Measurements from ENCODE around the gene PPTC7.
"Not testable (repeated sequence)": the region's sequence is repeated elsewhere in the genome, so short reads cannot be mapped to it uniquely, and the experiment has no call there.

PPTC7 gene

DNA sequence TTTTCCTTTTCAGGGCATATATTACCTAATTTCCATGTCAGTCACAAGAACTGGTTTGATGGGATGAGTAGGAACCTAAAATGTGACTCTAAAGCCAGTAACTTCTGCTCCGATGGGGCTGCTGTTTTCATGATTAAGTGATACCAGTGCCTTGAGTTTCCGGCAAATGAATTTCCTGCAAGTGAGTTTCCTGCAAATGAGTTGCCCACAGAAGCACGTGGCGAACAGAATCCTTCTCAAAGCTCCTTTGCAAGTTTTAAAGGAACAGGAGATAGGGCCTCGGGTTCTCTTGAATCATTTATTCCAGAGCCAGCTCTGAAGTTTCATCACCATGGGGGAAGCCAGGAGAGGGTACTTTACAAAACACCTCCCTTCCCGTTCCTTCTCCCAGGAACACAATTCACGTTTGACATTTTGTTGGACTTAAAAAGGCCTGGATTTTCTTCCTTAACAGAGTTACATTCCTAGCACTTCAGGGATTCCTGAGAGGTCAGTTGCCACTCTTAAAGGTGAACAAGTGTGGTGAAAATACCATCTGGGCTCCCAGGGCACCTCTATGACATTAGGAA is 2.2 kb upstream of the PPTC7 start:
- no peak for DNase-seq (ENCODE audit: low spot score)

GRCh38 chr12:110582276-110583136 is 612 bp downstream of the PPTC7 start:
- peak; percentile 57 for DNase-seq (ENCODE audit: low spot score)

- DNase-seq (ENCODE audit: low spot score), result no peak
Observed at GRCh38 chr12:110581931-110582275, 1.2 kb downstream of the PPTC7 start.

DNA sequence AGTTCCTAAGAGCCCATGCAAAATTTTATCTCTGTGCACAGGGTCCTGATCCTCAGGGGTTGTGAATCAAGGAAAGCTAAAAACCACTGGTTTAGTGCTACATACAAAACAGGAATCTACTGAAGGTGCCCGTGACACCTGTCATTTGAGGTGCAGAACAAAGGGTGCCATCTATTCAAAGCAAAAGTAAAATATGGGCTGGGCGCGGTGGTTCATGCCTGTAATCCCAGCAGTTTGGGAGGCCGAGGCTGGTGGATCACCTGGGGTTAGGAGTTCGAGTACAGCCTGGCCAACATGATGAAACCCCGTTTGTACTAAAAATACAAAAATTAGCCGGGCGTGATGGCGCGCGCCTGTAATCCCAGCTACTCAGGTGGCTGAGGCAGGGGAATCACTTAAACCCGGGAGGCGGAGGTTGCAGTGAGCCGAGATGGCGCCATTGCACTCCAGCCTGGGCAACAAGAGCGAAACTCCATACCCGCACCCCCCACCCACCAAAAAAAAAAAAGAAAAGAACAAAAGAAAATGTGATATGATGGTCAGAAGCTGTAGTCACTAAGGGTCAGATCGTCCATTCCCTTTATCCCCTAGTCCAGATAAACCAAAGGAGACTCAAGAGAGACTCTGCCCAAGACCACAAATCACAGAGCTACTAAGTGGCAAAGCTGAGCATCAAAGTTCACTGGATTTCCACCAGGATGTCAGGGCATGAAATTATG is 3.4 kb downstream of the PPTC7 start:
- no peak for DNase-seq (ENCODE audit: low spot score)

GRCh38 chr12:110578694-110579534 is 4.2 kb downstream of the PPTC7 start:
- DNase-seq (ENCODE audit: low spot score), result no peak

GRCh38 chr12:110577864-110578693 is 5.0 kb downstream of the PPTC7 start:
- DNase-seq (ENCODE audit: low spot score), result no peak

GRCh38 chr12:110576504-110576903 is 6.6 kb downstream of the PPTC7 start:
- no peak for DNase-seq (ENCODE audit: low spot score)

- DNase-seq (ENCODE audit: low spot score), result no peak
Observed at GRCh38 chr12:110575326-110575725, 7.8 kb downstream of the PPTC7 start.

- DNase-seq (ENCODE audit: low spot score), result not testable (repeated sequence)
Observed at GRCh38 chr12:110574717-110575230, 8.3 kb downstream of the PPTC7 start.

DNA sequence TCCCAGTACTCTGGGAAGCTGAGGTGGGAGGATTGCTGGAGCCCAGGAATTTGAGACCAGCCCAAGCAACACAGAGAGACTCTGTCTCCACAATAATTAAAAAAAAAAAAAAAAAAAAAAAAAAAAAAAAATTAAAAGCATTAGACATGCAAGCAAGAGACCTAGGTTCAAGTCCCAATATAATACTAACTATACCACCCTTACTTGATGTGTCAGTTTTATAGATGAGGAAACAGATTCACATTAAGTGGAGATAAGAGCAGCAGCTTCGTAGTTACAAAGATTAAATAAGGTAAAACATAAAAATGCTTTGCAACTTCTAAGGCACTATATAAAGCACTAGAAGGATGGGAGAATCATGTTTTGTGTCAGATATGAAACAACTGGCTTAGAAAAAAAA is 9.1 kb downstream of the PPTC7 start:
- DNase-seq (ENCODE audit: low spot score), result no peak

- not testable (repeated sequence) for DNase-seq (ENCODE audit: low spot score)
Observed at GRCh38 chr12:110570798-110571197, 12.3 kb downstream of the PPTC7 start.

DNA sequence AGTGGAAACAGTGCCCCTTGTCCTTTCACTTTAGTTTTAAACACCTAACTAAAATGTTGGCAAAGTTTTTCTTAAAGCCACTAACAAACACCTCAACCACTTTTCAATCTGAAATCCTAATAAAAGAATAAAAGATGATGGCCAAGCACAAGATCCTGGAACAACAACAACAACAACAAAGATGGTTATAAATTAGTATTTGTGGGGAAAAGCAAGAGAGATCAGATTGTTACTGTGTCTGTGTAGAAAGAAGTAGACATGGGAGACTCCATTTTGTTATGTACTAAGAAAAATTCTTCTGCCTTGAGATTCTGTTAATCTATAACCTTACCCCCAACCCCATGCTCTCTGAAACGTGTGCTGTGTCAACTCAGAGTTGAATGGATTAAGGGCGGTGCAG is 13.3 kb downstream of the PPTC7 start:
- not testable (repeated sequence) for DNase-seq (ENCODE audit: low spot score)

- DNase-seq (ENCODE audit: low spot score), result no peak
Observed at GRCh38 chr12:110568752-110569151, 14.4 kb downstream of the PPTC7 start.

GRCh38 chr12:110566993-110567392 is 16.1 kb downstream of the PPTC7 start:
- no peak for DNase-seq (ENCODE audit: low spot score)

GRCh38 chr12:110565894-110566871 is 16.9 kb downstream of the PPTC7 start:
- DNase-seq (ENCODE audit: low spot score), result no peak

- DNase-seq (ENCODE audit: low spot score), result no peak
Observed at GRCh38 chr12:110564471-110564991, 18.6 kb downstream of the PPTC7 start.

- no peak for DNase-seq (ENCODE audit: low spot score)
Observed at GRCh38 chr12:110563702-110564470, 19.2 kb downstream of the PPTC7 start.

- DNase-seq (ENCODE audit: low spot score), result not testable (repeated sequence)
Observed at GRCh38 chr12:110562386-110562785, 20.7 kb downstream of the PPTC7 start.
